ENCODE data around the gene CCBE1.

GRCh38 chr18:59696311-59697235 is 650 bp downstream of the CCBE1 start:
- TF ChIP-seq SP1 (IDR thresholded peaks at IDR 0.05) (no peak), ELF4 (IDR thresholded peaks at IDR 0.05) (no peak), NFRKB (IDR thresholded peaks at IDR 0.05) (no peak), FOXM1 (IDR thresholded peaks at IDR 0.05; ENCODE audit: borderline replicate concordance) (no peak), LEF1 (IDR thresholded peaks at IDR 0.05; ENCODE audit: borderline replicate concordance) (no peak), ARNT (IDR thresholded peaks at IDR 0.05) (no peak), ZNF384 (IDR thresholded peaks at IDR 0.05) (no peak), BHLHE40 (IDR thresholded peaks at IDR 0.05; ENCODE audit: borderline replicate concordance) (no peak), SUZ12 (IDR thresholded peaks at IDR 0.05) (no peak), FOXA1 (IDR thresholded peaks at IDR 0.05) (no peak), TARDBP (IDR thresholded peaks at IDR 0.05) (no peak), HDGF (IDR thresholded peaks at IDR 0.05; ENCODE audit: borderline replicate concordance) (no peak)

All from HEK293T (cell line).